ENCODE measurements around the gene MAP3K20.

- TF ChIP-seq CTCF (IDR thresholded peaks at IDR 0.05; ENCODE audit: borderline replicate concordance, extremely low read depth, low read length, poor library complexity, severe bottlenecking) (no peak), EZH2 (IDR thresholded peaks at IDR 0.05; ENCODE audit: borderline replicate concordance, low read depth, low read length, severe bottlenecking) (no peak)
Observed at GRCh38 chr2:173028671-173029070, 47.0 kb upstream of the MAP3K20 start.

Measured in DND-41 (cell line).